T-cell (primary cell): ENCODE data around the gene COL5A2. TPM values are rescaled to one million over a fixed set of nuclear protein-coding genes. Genes with fewer than 3 reads are reported as not detected.

Experiments
- ATAC-seq, 4 experiments: fragments of 200-7000 bp in 3 of 4; fragments of 150-1000 bp in 1 of 4; cut with Tn5 transposase; replicated peaks in 1 of 4; 1 replicate in 3 of 4; 2 replicates in 1 of 4; pipeline ENCODE4 v1.10.0; 2021; ENCODE audit warnings: moderate library complexity in 3 of 4, mild to moderate bottlenecking in 2 of 4, moderate number of reproducible peaks in 1 of 4
- CTCF ChIA-PET, 2 donors: fragments of 300-600 bp; sonication (Branson Sonifier 250); formaldehyde crosslinking; loops; one replicate each; lab custom pipeline; 2022; ENCODE audit warnings: antibody characterized with exemption in 2 of 2; lab: Charles Lee
- POLR2A ChIA-PET, 2 donors: fragments of 300-600 bp; sonication (Branson Sonifier 250); formaldehyde crosslinking; loops; one replicate each; lab custom pipeline; 2022; ENCODE audit warnings: antibody characterized with exemption in 2 of 2; lab: Charles Lee
- DNase-seq, 35 experiments: peaks; one replicate each; pipeline versions ENCODE4 v3.0.0 to v3.0.0-alpha.2; 2013 to 2023
- H3K27ac ChIP-seq: one replicate; pipeline ENCODE4 v1.5.1; 2013; ENCODE audit warnings: low read length
- H3K27me3 ChIP-seq, 2 experiments: replicated peaks in 1 of 2; 1 replicate in 1 of 2; 2 replicates in 1 of 2; pipeline versions ENCODE4 v1.6.1 to v1.7.0; 2013; ENCODE audit warnings: low read length in 1 of 2, mixed read lengths in 1 of 2; ENCODE audit not compliant: control insufficient read depth in 2 of 2, insufficient read depth in 2 of 2; ENCODE audit errors: extremely low read depth in 1 of 2
- H3K36me3 ChIP-seq, 2 donors: 1 replicate in 1 of 2; 2 replicates in 1 of 2; pipeline versions ENCODE4 v1.6.1 to v1.7.0; 2013; ENCODE audit warnings: low read length in 1 of 2; ENCODE audit not compliant: control insufficient read depth in 2 of 2, insufficient read depth in 1 of 2; ENCODE audit errors: extremely low read depth in 1 of 2
- H3K4me1 ChIP-seq, 2 experiments: 1 replicate in 1 of 2; 2 replicates in 1 of 2; pipeline versions ENCODE4 v1.6.1 to v1.7.0; 2013; ENCODE audit warnings: low read length in 2 of 2, mixed read lengths in 1 of 2; ENCODE audit not compliant: insufficient read depth in 2 of 2, control insufficient read depth in 1 of 2; ENCODE audit errors: extremely low read depth in 1 of 2
- H3K4me3 ChIP-seq, 2 donors: 1 replicate in 1 of 2; 2 replicates in 1 of 2; pipeline versions ENCODE4 v1.5.1 to v1.7.0; 2013; ENCODE audit warnings: mild to moderate bottlenecking in 2 of 2, low read length in 1 of 2, moderate library complexity in 1 of 2; ENCODE audit not compliant: control insufficient read depth in 1 of 2; ENCODE audit errors: extremely low read depth in 1 of 2
- H3K9me3 ChIP-seq: 2 replicates; pipeline ENCODE4 v1.7.0; 2013
- H3K27ac Mint-ChIP-seq, 2 donors: one replicate each; pipeline ENCODE4 v1.8.0; 2020 to 2021; ENCODE audit warnings: mild to moderate bottlenecking in 2 of 2, mixed read lengths in 2 of 2
- H3K27me3 Mint-ChIP-seq, 2 donors: one replicate each; pipeline ENCODE4 v1.8.0; 2021 to 2022; ENCODE audit warnings: mixed read lengths in 2 of 2
- H3K36me3 Mint-ChIP-seq: one replicate; pipeline ENCODE4 v1.8.0; 2021; ENCODE audit warnings: mixed read lengths
- H3K4me1 Mint-ChIP-seq, 3 donors: one replicate each; pipeline ENCODE4 v1.8.0; 2020 to 2022; ENCODE audit warnings: mixed read lengths in 3 of 3, mild to moderate bottlenecking in 1 of 3
- H3K4me3 Mint-ChIP-seq, 3 donors: one replicate each; pipeline ENCODE4 v1.8.0; 2020 to 2022; ENCODE audit warnings: mild to moderate bottlenecking in 3 of 3, mixed read lengths in 3 of 3, moderate library complexity in 3 of 3
- H3K9me3 Mint-ChIP-seq, 3 donors: one replicate each; pipeline ENCODE4 v1.8.0; 2020 to 2022; ENCODE audit warnings: mixed read lengths in 3 of 3
- WGBS: methylation state at CpG from one replicate; pipeline ENCODE4 v1.1.5; 2013; ENCODE audit warnings: missing lambda C conversion rate; ENCODE audit not compliant: insufficient coverage; 5-methylcytosine and 5-hydroxymethylcytosine counted together
- total RNA-seq, 35 experiments: library from RNA in 6 of 35; stranded (reverse) in 6 of 35; fragments of 120-200 nt in 1 of 35; gene quantifications; one replicate each; pipeline versions ENCODE4 v1.2.1 to v1.2.4 and lab custom pipeline; 2013 to 2026

The COL5A2 gene
- total RNA-seq, 5 donors from 2014 or later (not counting 1 experiment from before 2014, with no cell fraction given): 0.40 to 1.9 (median 1.3) TPM

GRCh38 chr2:189016311-189016861, 163.2 kb downstream of the COL5A2 start:
- H3K9me3 Mint-ChIP-seq: no peaks in the 10 kb centered on the region
- H3K27ac Mint-ChIP-seq: no peak overlapping the region
- POLR2A ChIA-PET: no interaction called here
- DNase-seq: no peak
- H3K4me3 ChIP-seq: no peak overlapping the region
- no peak overlapping the region for H3K27ac ChIP-seq
- H3K4me1 Mint-ChIP-seq: no peaks in the 10 kb centered on the region
- H3K36me3 Mint-ChIP-seq: no peaks in the 10 kb centered on the region
- no peak for ATAC-seq
- no peaks in the 10 kb centered on the region for H3K36me3 ChIP-seq
- H3K27me3 ChIP-seq: no peaks in the 10 kb centered on the region
- H3K9me3 ChIP-seq: no peaks in the 10 kb centered on the region
- H3K4me1 ChIP-seq: no peaks in the 10 kb centered on the region
- peaks cover 3 to 6% of the 10 kb centered on the region in 2 donors for H3K27me3 Mint-ChIP-seq
- CTCF ChIA-PET: no interaction called here
- no peak overlapping the region for H3K4me3 Mint-ChIP-seq

GRCh38 chr2:189015359-189015758, 164.2 kb downstream of the COL5A2 start:
- H3K4me3 Mint-ChIP-seq: no peak overlapping the region
- WGBS: no CpG with 5 or more reads among the region's 1 CpG
- ATAC-seq: no peak
- H3K36me3 Mint-ChIP-seq: no peaks in the 10 kb centered on the region
- DNase-seq: no peak
- H3K9me3 Mint-ChIP-seq: no peaks in the 10 kb centered on the region
- H3K4me1 Mint-ChIP-seq: no peaks in the 10 kb centered on the region
- H3K27ac Mint-ChIP-seq: no peak overlapping the region
- Histone ChIP-seq H3K4me1 (no peaks in the 10 kb centered on the region), H3K27me3 (no peaks in the 10 kb centered on the region), H3K27ac (no peak overlapping the region), H3K4me3 (no peak overlapping the region), H3K9me3 (no peaks in the 10 kb centered on the region), H3K36me3 (no peaks in the 10 kb centered on the region)
- POLR2A ChIA-PET: no interaction called here
- CTCF ChIA-PET: no interaction called here
- peaks cover 3 to 6% of the 10 kb centered on the region in 2 donors for H3K27me3 Mint-ChIP-seq

GRCh38 chr2:189014449-189015138, 165.0 kb downstream of the COL5A2 start:
- CTCF ChIA-PET: no interaction called here
- Mint-ChIP-seq H3K27ac (no peak overlapping the region), H3K36me3 (no peaks in the 10 kb centered on the region)

GRCh38 chr2:189013671-189014448, 165.7 kb downstream of the COL5A2 start:
- no peaks in the 10 kb centered on the region for H3K4me1 ChIP-seq
- H3K36me3 ChIP-seq: no peaks in the 10 kb centered on the region
- DNase-seq: no peak
- H3K27ac ChIP-seq: no peak overlapping the region
- no peak overlapping the region for H3K27ac Mint-ChIP-seq
- no peaks in the 10 kb centered on the region for H3K36me3 Mint-ChIP-seq
- H3K9me3 ChIP-seq: no peaks in the 10 kb centered on the region
- ChIA-PET CTCF (no interaction called here), POLR2A (no interaction called here)
- H3K4me3 ChIP-seq: no peak overlapping the region
- WGBS: 67% methylated on average over 1 of the region's 2 CpGs
- no peaks in the 10 kb centered on the region for H3K9me3 Mint-ChIP-seq
- no peaks in the 10 kb centered on the region for H3K27me3 ChIP-seq
- no peak overlapping the region for H3K4me3 Mint-ChIP-seq
- ATAC-seq: no peak
- H3K27me3 Mint-ChIP-seq: peaks cover under 1 to 3% of the 10 kb centered on the region in 2 donors
- H3K4me1 Mint-ChIP-seq: no peaks in the 10 kb centered on the region

More at GRCh38 chr2:189014449-189015138, 165.0 kb downstream of the COL5A2 start:
- Mint-ChIP-seq H3K9me3 (no peaks in the 10 kb centered on the region), H3K27me3 (peaks cover 3 to 6% of the 10 kb centered on the region in 2 donors), H3K4me3 (no peak overlapping the region), H3K4me1 (no peaks in the 10 kb centered on the region)
- Histone ChIP-seq H3K27me3 (no peaks in the 10 kb centered on the region), H3K9me3 (no peaks in the 10 kb centered on the region), H3K27ac (no peak overlapping the region), H3K36me3 (no peaks in the 10 kb centered on the region), H3K4me3 (no peak overlapping the region), H3K4me1 (no peaks in the 10 kb centered on the region)
- ATAC-seq (no peak), DNase-seq (no peak)
- POLR2A ChIA-PET: no interaction called here
- WGBS: 100% methylated on average over 1 of the region's 2 CpGs

GRCh38 chr2:189013031-189013430, 166.5 kb downstream of the COL5A2 start:
- Mint-ChIP-seq H3K27ac (no peak overlapping the region), H3K4me1 (no peaks in the 10 kb centered on the region), H3K9me3 (no peaks in the 10 kb centered on the region), H3K4me3 (no peak overlapping the region), H3K36me3 (no peaks in the 10 kb centered on the region), H3K27me3 (peaks cover 0 to 3% of the 10 kb centered on the region in 2 donors)
- H3K27ac ChIP-seq: no peak overlapping the region
- no peaks in the 10 kb centered on the region for H3K36me3 ChIP-seq
- no CpG with 5 or more reads among the region's 3 CpGs for WGBS
- DNase-seq (no peak), ATAC-seq (no peak)
- CTCF ChIA-PET: no interaction called here
- H3K4me1 ChIP-seq: no peaks in the 10 kb centered on the region
- H3K27me3 ChIP-seq: no peaks in the 10 kb centered on the region
- no peaks in the 10 kb centered on the region for H3K9me3 ChIP-seq
- POLR2A ChIA-PET: no interaction called here
- no peak overlapping the region for H3K4me3 ChIP-seq

GRCh38 chr2:189012351-189012750, 167.2 kb downstream of the COL5A2 start:
- WGBS: no CpG with 5 or more reads among the region's 1 CpG
- Mint-ChIP-seq H3K36me3 (no peaks in the 10 kb centered on the region), H3K9me3 (no peaks in the 10 kb centered on the region), H3K4me3 (no peak overlapping the region), H3K4me1 (no peaks in the 10 kb centered on the region), H3K27me3 (peaks cover 0 to 3% of the 10 kb centered on the region in 2 donors), H3K27ac (no peak overlapping the region)
- no peak overlapping the region for H3K4me3 ChIP-seq
- H3K36me3 ChIP-seq: no peaks in the 10 kb centered on the region
- no peaks in the 10 kb centered on the region for H3K27me3 ChIP-seq
- ChIA-PET POLR2A (no interaction called here), CTCF (no interaction called here)
- H3K9me3 ChIP-seq: no peaks in the 10 kb centered on the region
- no peak overlapping the region for H3K27ac ChIP-seq
- ATAC-seq (no peak), DNase-seq (no peak)
- H3K4me1 ChIP-seq: no peaks in the 10 kb centered on the region
